SK-N-SH treated with all-trans-retinoic acid at 6 μM for 48 hours (cell line): ENCODE measurements around the gene ZNF595.
A peak's percentile ranks its signal among the peaks of the same experiment; 100 is the strongest.
"Not testable (repeated sequence)": the region's sequence is repeated elsewhere in the genome, so short reads cannot be mapped to it uniquely, and the experiment has no call there.

ENCODE experiments used
- ATAC-seq: fragments of 200-7000 bp; cut with Tn5 transposase; 3 replicates; pipeline ENCODE4 v1.9.1; 2020; ENCODE audit warnings: mild to moderate bottlenecking, moderate library complexity
- ARNTL ChIP-seq: fragments of 450-650 bp; formaldehyde crosslinking; IDR thresholded peaks from 2 replicates; pipeline ENCODE4 v1.5.0; 2020; ENCODE audit warnings: low read depth, mild to moderate bottlenecking, moderate library complexity, borderline replicate concordance
- CSDC2 ChIP-seq: fragments of 250-450 bp; sonication (Bioruptor Pico); IDR thresholded peaks from 2 replicates; pipeline ENCODE4 v1.5.0; 2020; ENCODE audit warnings: mild to moderate bottlenecking, moderate library complexity
- ESRRG ChIP-seq: fragments of 250-450 bp; sonication (Bioruptor Pico); IDR thresholded peaks from 2 replicates; pipeline ENCODE4 v1.6.1; 2021; ENCODE audit warnings: mild to moderate bottlenecking
- GLIS3 ChIP-seq: fragments of 250-450 bp; sonication (Bioruptor Pico); IDR thresholded peaks from 2 replicates; pipeline ENCODE4 v1.5.0; 2020; ENCODE audit warnings: mild to moderate bottlenecking, moderate library complexity
- ISL1 ChIP-seq: fragments of 250-450 bp; sonication (Bioruptor Pico); IDR thresholded peaks from 2 replicates; pipeline ENCODE4 v2.1.2; 2022; ENCODE audit warnings: mild to moderate bottlenecking, moderate library complexity
- PPARA ChIP-seq: fragments of 250-450 bp; sonication (Bioruptor Pico); IDR thresholded peaks from 2 replicates; pipeline ENCODE4 v1.5.0; 2020; ENCODE audit warnings: mild to moderate bottlenecking, borderline replicate concordance
- SNAI2 ChIP-seq: fragments of 250-450 bp; sonication (Bioruptor Pico); IDR thresholded peaks from 2 replicates; pipeline ENCODE4 v1.5.0; 2020; ENCODE audit warnings: mild to moderate bottlenecking, moderate library complexity
- TCF4 ChIP-seq: fragments of 250-450 bp; sonication (Bioruptor Pico); IDR thresholded peaks from 2 replicates; pipeline ENCODE4 v1.8.0; 2021; ENCODE audit warnings: mild to moderate bottlenecking, moderate library complexity, borderline replicate concordance
- TOX ChIP-seq: fragments of 250-450 bp; sonication (Bioruptor Pico); IDR thresholded peaks from 2 replicates; pipeline ENCODE4 v1.8.0; 2021; ENCODE audit warnings: mild to moderate bottlenecking, moderate library complexity, borderline replicate concordance
- ZC3H10 ChIP-seq: fragments of 250-450 bp; sonication (Bioruptor Pico); IDR thresholded peaks from 2 replicates; pipeline ENCODE4 v1.5.1; 2021; ENCODE audit warnings: mild to moderate bottlenecking, moderate library complexity
- ZFP3 ChIP-seq: fragments of 250-450 bp; sonication (Bioruptor Pico); IDR thresholded peaks from 2 replicates; pipeline ENCODE4 v1.5.0; 2020; ENCODE audit warnings: mild to moderate bottlenecking, moderate library complexity
- ZFP30 ChIP-seq: fragments of 450-650 bp; formaldehyde crosslinking; IDR thresholded peaks from 2 replicates; pipeline ENCODE4 v1.5.0; 2022; ENCODE audit warnings: mild to moderate bottlenecking, moderate library complexity
- ZNF565 ChIP-seq: fragments of 450-650 bp; formaldehyde crosslinking; conservative IDR thresholded peaks from 2 replicates; pipeline ENCODE4 v1.5.0; 2020; ENCODE audit warnings: low read depth, mild to moderate bottlenecking, moderate library complexity
- ZNF70 ChIP-seq: fragments of 450-650 bp; formaldehyde crosslinking; IDR thresholded peaks from 2 replicates; pipeline ENCODE4 v1.5.0; 2020; ENCODE audit warnings: mild to moderate bottlenecking, moderate library complexity
- ZNF8 ChIP-seq: fragments of 450-650 bp; formaldehyde crosslinking; IDR thresholded peaks from 2 replicates; pipeline ENCODE4 v1.5.0; 2020; ENCODE audit warnings: mild to moderate bottlenecking, moderate library complexity
- TF ChIP-seq, protein P1 (sequence below): fragments of 250-450 bp; sonication (Bioruptor Pico); IDR thresholded peaks from 2 replicates; pipeline ENCODE4 v1.8.0; 2020; ENCODE audit warnings: mild to moderate bottlenecking, moderate library complexity, borderline replicate concordance
- TF ChIP-seq, protein P2 (sequence below): fragments of 250-450 bp; sonication (Bioruptor Pico); IDR thresholded peaks from 2 replicates; pipeline ENCODE4 v1.8.0; 2021; ENCODE audit warnings: low read depth, mild to moderate bottlenecking, moderate library complexity, borderline replicate concordance
- TF ChIP-seq, protein P3 (sequence below): fragments of 250-450 bp; sonication (Bioruptor Pico); IDR thresholded peaks from 2 replicates; pipeline ENCODE4 v1.5.1; 2021; ENCODE audit warnings: mild to moderate bottlenecking, moderate library complexity
- TF ChIP-seq, protein P4 (sequence below): fragments of 250-450 bp; sonication (Bioruptor Pico); IDR thresholded peaks from 2 replicates; pipeline ENCODE4 v1.5.0; 2020; ENCODE audit warnings: mild to moderate bottlenecking, moderate library complexity

Gene ZNF595

DNA sequence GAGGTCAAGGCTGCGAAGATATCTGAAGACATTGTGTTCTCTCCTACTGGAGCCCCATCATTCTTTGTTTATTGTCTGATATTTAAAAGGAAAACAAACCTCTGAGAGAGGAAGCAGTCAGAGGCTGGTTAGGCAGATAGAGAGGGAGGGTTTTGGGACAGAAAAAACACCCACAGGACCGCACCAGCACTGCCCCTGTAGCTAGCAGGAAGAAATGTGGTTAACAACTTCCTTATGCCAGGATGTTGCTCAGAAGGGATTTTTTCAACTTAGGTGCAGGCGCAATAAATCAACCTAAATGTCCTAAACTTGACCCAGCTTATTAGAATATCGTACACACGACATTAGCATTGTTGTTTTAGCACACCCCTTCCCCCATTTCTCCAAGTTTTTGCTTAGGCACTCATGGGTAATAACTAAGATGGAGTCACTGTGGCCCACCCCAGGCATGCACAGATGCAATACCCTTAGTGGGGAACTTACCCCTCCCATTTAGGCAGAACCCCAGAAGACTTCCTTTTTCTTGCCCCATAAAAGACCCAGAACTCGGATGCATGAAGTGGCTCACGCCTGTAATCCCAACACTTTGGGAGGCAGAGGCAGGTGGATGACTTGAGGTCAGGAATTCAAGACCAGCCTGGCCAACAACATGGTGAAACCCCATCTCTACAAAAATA, 68.4 kb downstream of the ZNF595 start:
- TF ChIP-seq, protein P1, sequence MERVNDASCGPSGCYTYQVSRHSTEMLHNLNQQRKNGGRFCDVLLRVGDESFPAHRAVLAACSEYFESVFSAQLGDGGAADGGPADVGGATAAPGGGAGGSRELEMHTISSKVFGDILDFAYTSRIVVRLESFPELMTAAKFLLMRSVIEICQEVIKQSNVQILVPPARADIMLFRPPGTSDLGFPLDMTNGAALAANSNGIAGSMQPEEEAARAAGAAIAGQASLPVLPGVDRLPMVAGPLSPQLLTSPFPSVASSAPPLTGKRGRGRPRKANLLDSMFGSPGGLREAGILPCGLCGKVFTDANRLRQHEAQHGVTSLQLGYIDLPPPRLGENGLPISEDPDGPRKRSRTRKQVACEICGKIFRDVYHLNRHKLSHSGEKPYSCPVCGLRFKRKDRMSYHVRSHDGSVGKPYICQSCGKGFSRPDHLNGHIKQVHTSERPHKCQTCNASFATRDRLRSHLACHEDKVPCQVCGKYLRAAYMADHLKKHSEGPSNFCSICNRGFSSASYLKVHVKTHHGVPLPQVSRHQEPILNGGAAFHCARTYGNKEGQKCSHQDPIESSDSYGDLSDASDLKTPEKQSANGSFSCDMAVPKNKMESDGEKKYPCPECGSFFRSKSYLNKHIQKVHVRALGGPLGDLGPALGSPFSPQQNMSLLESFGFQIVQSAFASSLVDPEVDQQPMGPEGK (CRISPR knock-in tag) = no peak
- TF ChIP-seq, protein P2, sequence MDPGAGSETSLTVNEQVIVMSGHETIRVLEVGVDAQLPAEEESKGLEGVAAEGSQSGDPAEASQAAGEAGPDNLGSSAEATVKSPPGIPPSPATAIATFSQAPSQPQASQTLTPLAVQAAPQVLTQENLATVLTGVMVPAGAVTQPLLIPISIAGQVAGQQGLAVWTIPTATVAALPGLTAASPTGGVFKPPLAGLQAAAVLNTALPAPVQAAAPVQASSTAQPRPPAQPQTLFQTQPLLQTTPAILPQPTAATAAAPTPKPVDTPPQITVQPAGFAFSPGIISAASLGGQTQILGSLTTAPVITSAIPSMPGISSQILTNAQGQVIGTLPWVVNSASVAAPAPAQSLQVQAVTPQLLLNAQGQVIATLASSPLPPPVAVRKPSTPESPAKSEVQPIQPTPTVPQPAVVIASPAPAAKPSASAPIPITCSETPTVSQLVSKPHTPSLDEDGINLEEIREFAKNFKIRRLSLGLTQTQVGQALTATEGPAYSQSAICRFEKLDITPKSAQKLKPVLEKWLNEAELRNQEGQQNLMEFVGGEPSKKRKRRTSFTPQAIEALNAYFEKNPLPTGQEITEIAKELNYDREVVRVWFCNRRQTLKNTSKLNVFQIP = no peak
- no peak for TF ChIP-seq ZNF565
- no peak for TF ChIP-seq ZNF8 (CRISPR knock-in tag)
- no peak for TF ChIP-seq ZFP30
- no peak for TF ChIP-seq SNAI2 (CRISPR knock-in tag)
- TF ChIP-seq CSDC2 (CRISPR knock-in tag) = no peak
- no peak for TF ChIP-seq ARNTL (CRISPR knock-in tag)
- TF ChIP-seq GLIS3 = no peak
- TF ChIP-seq, protein P3, sequence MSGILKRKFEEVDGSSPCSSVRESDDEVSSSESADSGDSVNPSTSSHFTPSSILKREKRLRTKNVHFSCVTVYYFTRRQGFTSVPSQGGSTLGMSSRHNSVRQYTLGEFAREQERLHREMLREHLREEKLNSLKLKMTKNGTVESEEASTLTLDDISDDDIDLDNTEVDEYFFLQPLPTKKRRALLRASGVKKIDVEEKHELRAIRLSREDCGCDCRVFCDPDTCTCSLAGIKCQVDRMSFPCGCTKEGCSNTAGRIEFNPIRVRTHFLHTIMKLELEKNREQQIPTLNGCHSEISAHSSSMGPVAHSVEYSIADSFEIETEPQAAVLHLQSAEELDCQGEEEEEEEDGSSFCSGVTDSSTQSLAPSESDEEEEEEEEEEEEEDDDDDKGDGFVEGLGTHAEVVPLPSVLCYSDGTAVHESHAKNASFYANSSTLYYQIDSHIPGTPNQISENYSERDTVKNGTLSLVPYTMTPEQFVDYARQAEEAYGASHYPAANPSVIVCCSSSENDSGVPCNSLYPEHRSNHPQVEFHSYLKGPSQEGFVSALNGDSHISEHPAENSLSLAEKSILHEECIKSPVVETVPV (CRISPR knock-in tag) = no peak
- TF ChIP-seq ZNF70 (CRISPR knock-in tag) = no peak
- TF ChIP-seq TOX (CRISPR knock-in tag) = no peak
- TF ChIP-seq ZC3H10 = no peak
- no peak for TF ChIP-seq PPARA (CRISPR knock-in tag)
- no peak for TF ChIP-seq ISL1 (CRISPR knock-in tag)
- TF ChIP-seq ESRRG = no peak
- TF ChIP-seq TCF4 = no peak
- TF ChIP-seq, protein P4, sequence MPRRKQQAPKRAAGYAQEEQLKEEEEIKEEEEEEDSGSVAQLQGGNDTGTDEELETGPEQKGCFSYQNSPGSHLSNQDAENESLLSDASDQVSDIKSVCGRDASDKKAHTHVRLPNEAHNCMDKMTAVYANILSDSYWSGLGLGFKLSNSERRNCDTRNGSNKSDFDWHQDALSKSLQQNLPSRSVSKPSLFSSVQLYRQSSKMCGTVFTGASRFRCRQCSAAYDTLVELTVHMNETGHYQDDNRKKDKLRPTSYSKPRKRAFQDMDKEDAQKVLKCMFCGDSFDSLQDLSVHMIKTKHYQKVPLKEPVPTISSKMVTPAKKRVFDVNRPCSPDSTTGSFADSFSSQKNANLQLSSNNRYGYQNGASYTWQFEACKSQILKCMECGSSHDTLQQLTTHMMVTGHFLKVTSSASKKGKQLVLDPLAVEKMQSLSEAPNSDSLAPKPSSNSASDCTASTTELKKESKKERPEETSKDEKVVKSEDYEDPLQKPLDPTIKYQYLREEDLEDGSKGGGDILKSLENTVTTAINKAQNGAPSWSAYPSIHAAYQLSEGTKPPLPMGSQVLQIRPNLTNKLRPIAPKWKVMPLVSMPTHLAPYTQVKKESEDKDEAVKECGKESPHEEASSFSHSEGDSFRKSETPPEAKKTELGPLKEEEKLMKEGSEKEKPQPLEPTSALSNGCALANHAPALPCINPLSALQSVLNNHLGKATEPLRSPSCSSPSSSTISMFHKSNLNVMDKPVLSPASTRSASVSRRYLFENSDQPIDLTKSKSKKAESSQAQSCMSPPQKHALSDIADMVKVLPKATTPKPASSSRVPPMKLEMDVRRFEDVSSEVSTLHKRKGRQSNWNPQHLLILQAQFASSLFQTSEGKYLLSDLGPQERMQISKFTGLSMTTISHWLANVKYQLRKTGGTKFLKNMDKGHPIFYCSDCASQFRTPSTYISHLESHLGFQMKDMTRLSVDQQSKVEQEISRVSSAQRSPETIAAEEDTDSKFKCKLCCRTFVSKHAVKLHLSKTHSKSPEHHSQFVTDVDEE (CRISPR knock-in tag) = no peak
- no peak for ATAC-seq

DNA sequence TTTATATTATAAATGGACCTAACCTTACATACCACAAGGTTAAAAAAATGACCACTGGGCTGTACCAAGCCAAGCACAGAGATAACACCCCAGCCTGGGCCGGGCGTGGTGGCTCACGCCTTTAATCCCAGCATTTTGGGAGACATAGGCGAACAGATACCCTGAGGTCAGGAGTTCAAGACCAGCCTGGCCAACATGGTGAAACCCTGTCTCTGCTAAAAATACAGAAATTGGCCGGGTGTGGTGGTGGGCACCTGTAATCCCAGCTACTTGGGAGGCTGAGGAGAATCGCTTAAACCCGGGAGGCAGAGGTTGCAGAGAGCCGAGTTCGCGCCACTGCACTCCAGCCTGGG, 70.8 kb downstream of the ZNF595 start:
- not testable (repeated sequence) for ATAC-seq

DNA sequence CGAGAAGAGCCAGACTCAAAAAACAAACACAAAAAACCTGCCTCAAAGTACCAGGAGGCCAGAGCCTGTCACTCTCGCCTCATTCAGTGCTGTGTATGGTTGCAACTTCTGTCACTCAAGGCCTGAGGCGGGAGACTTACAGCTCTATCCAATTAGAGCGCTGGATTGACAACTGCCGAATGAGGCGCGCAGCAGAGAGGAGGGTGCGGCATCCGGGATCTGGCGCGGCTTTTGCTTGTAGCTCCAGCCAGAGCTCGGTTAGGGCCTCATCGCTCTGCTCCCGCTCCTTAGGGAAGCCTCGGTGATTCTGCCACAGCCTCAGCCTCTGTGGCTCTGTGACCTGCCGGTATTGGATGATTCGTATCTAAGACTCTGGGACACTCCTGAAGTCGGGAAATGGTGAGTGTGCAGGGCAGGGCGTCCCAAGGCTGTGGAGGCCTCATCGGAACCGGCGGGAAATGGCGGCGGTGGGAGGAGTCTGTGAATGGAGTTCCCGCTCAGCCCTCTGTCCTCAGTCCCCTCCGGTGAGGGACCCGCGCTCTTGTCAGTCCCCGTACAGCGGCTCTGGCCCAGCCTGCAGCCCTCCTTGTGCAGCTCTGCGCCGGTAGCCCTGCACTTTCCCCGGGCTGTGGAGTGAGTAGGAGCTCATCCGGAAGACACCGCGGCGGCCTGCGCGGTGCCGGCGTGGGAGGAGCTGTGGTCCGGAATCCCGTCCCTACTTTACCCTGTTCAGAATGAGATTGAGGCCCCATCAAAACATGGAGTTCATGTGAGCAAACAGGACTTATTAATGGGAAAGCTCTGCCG, 71.4 kb downstream of the ZNF595 start, which contains the start of gene ZNF718:
ZNF718 (plus strand) TSS at position 227 of the 807 bp plus-strand sequence; CDS start at position 397, 170 bp downstream.
- TF ChIP-seq ESRRG (no peak), GLIS3 (no peak), ZFP3 (CRISPR knock-in tag) (peak; percentile 55; the same call in 1 of the 2 replicates)
- peak; percentile 66 for ATAC-seq

DNA sequence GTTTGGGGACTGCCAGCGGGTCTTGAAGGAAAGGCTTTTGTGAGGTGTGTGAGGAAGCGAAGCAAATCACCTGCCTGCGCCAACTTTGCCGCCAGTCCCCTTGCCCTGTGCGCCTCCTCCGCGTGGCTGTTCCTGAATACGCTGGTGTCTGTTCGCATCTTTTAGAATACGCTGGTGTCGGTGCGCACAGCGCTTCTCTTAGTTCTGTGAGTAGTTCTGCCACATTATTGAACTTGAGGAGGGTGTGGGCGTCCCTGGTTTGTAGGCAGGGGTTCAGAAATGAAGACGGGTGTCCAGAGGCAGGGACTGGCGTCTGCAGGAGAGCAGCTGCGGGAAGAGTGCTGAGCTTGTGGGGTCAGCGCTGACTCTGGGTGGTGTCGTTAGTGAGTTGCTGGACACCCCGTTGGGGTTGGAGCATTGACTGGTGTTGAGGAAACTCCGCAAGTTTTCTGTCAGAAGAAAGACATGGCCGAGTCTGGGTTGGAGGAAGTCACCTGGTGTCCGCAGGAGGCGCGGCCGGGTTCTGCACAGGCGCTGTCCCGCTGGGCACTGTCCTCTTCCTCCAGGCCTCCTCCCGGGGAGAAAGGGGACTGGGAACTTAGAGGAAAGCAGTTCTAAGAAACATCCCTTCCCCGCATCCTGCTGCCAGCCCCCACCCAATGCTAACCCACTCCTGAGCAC, 72.1 kb downstream of the ZNF595 start:
- no peak for ATAC-seq
- TF ChIP-seq, protein P3 (CRISPR knock-in tag) = no peak
- no peak for TF ChIP-seq ZC3H10
- TF ChIP-seq ESRRG = no peak
- TF ChIP-seq ZNF70 (CRISPR knock-in tag) = no peak
- no peak for TF ChIP-seq ZNF8 (CRISPR knock-in tag)
- TF ChIP-seq, protein P2 = no peak
- no peak for TF ChIP-seq ARNTL (CRISPR knock-in tag)
- TF ChIP-seq, protein P1 (CRISPR knock-in tag) = no peak
